KBM-7 (cell line): Measurements from ENCODE around the gene CSMD2.

Experiments
- DNase-seq: peaks from one replicate; pipeline ENCODE4 v3.0.0-alpha.2; 2015
- in situ Hi-C: fragments of 300-500 bp; cut with MboI; formaldehyde crosslinking; loops from 2 replicates; pipeline ENCODE4 v1.14.3; 2020; ENCODE audit warnings: low sequenced_read_pairs, low pct_unique_long_range_greater_than_20kb, mixed read lengths

Gene CSMD2

GRCh38 chr1:33819290-33819912, 345.6 kb downstream of the CSMD2 start:
- in situ Hi-C loops, result no loop called here
- no peak for DNase-seq

GRCh38 chr1:33818071-33818470, 347.0 kb downstream of the CSMD2 start:
- DNase-seq, result no peak
- in situ Hi-C loops, result no loop called here

- in situ Hi-C loops, result no loop called here
- no peak for DNase-seq
These were observed 350.0 kb downstream of the CSMD2 start for GRCh38 chr1:33815061-33815460.

GRCh38 chr1:33814166-33814565, 350.9 kb downstream of the CSMD2 start:
- no peak for DNase-seq
- in situ Hi-C loops, result no loop called here

GRCh38 chr1:33810571-33810970, 354.5 kb downstream of the CSMD2 start:
- in situ Hi-C loops, result no loop called here
- no peak for DNase-seq

GRCh38 chr1:33805988-33806387, 359.0 kb downstream of the CSMD2 start:
- in situ Hi-C loops, result no loop called here
- DNase-seq, result no peak

GRCh38 chr1:33802268-33802667, 362.8 kb downstream of the CSMD2 start:
- no peak for DNase-seq
- in situ Hi-C loops, result no loop called here

GRCh38 chr1:33797849-33798248, 367.2 kb downstream of the CSMD2 start:
- in situ Hi-C loops, result no loop called here
- DNase-seq, result no peak

GRCh38 chr1:33792651-33793050, 372.4 kb downstream of the CSMD2 start:
- in situ Hi-C loops, result no loop called here
- no peak for DNase-seq

GRCh38 chr1:33792216-33792615, 372.8 kb downstream of the CSMD2 start:
- in situ Hi-C loops, result no loop called here
- DNase-seq, result no peak

GRCh38 chr1:33791251-33791650, 373.8 kb downstream of the CSMD2 start:
- DNase-seq, result no peak
- in situ Hi-C loops, result no loop called here

- DNase-seq, result no peak
- in situ Hi-C loops, result no loop called here
These were observed 374.5 kb downstream of the CSMD2 start for GRCh38 chr1:33790577-33790976.

GRCh38 chr1:33784876-33785275, 380.2 kb downstream of the CSMD2 start:
- in situ Hi-C loops, result no loop called here

GRCh38 chr1:33782776-33783175, 382.3 kb downstream of the CSMD2 start:
- in situ Hi-C loops, result no loop called here
- DNase-seq, result no peak

More at GRCh38 chr1:33784876-33785275, 380.2 kb downstream of the CSMD2 start:
- no peak for DNase-seq

- no peak for DNase-seq
- in situ Hi-C loops, result no loop called here
These were observed 383.4 kb downstream of the CSMD2 start for GRCh38 chr1:33781652-33782051.

- DNase-seq, result no peak
- in situ Hi-C loops, result no loop called here
These were observed 387.7 kb downstream of the CSMD2 start for GRCh38 chr1:33777337-33777736.

GRCh38 chr1:33768821-33769220, 396.2 kb downstream of the CSMD2 start:
- in situ Hi-C loops, result no loop called here
- DNase-seq, result no peak

- DNase-seq, result no peak
- in situ Hi-C loops, result no loop called here
These were observed 396.9 kb downstream of the CSMD2 start for GRCh38 chr1:33768106-33768505.

- in situ Hi-C loops, result no loop called here
- DNase-seq, result no peak
These were observed 400.9 kb downstream of the CSMD2 start for GRCh38 chr1:33764149-33764548.

GRCh38 chr1:33763406-33763805, 401.6 kb downstream of the CSMD2 start:
- in situ Hi-C loops, result no loop called here
- DNase-seq, result no peak

- no peak for DNase-seq
- in situ Hi-C loops, result no loop called here
These were observed 402.1 kb downstream of the CSMD2 start for GRCh38 chr1:33762962-33763361.
